Nephron progenitor cell (in vitro differentiated cells): Measurements from ENCODE around the gene TMEM121B.

ENCODE experiments used
- DNase-seq: peaks from one replicate; pipeline ENCODE4 v3.0.0; 2021
- H3K27ac Mint-ChIP-seq: 2 replicates; pipeline ENCODE4 v1.8.0; 2021; ENCODE audit warnings: mild to moderate bottlenecking, moderate library complexity, mixed read lengths
- H3K27me3 Mint-ChIP-seq: 2 replicates; pipeline ENCODE4 v1.8.0; 2021; ENCODE audit warnings: mild to moderate bottlenecking, low read depth, mixed read lengths; ENCODE audit not compliant: poor library complexity
- H3K36me3 Mint-ChIP-seq: 2 replicates; pipeline ENCODE4 v1.8.0; 2021; ENCODE audit warnings: low read depth, mixed read lengths
- H3K4me1 Mint-ChIP-seq: 2 replicates; pipeline ENCODE4 v1.8.0; 2021; ENCODE audit warnings: mixed read lengths
- H3K4me3 Mint-ChIP-seq: 2 replicates; pipeline ENCODE4 v1.8.0; 2021; ENCODE audit warnings: mild to moderate bottlenecking, moderate library complexity, mixed read lengths
- H3K9me3 Mint-ChIP-seq: 2 replicates; pipeline ENCODE4 v1.8.0; 2021; ENCODE audit warnings: mild to moderate bottlenecking, moderate library complexity, mixed read lengths
- TF ChIP-seq, protein P1 (sequence below): fragments of 200-600 bp; sonication (generic); IDR thresholded peaks from 2 replicates; pipeline ENCODE4 v1.5.0; 2021; ENCODE audit warnings: antibody characterized with exemption

Gene TMEM121B

GRCh38 chr22:17120711-17121232 lies 388 bp downstream of the TMEM121B start:
- DNase-seq: peak; percentile 56
- Mint-ChIP-seq H3K9me3 (no peaks in the 10 kb centered on the region), H3K4me1 (peaks cover 12% of the 10 kb centered on the region), H3K36me3 (no peaks in the 10 kb centered on the region), H3K27ac (no peak overlapping the region), H3K27me3 (peaks cover 44% of the 10 kb centered on the region), H3K4me3 (no peak overlapping the region)
- TF ChIP-seq, protein P1, sequence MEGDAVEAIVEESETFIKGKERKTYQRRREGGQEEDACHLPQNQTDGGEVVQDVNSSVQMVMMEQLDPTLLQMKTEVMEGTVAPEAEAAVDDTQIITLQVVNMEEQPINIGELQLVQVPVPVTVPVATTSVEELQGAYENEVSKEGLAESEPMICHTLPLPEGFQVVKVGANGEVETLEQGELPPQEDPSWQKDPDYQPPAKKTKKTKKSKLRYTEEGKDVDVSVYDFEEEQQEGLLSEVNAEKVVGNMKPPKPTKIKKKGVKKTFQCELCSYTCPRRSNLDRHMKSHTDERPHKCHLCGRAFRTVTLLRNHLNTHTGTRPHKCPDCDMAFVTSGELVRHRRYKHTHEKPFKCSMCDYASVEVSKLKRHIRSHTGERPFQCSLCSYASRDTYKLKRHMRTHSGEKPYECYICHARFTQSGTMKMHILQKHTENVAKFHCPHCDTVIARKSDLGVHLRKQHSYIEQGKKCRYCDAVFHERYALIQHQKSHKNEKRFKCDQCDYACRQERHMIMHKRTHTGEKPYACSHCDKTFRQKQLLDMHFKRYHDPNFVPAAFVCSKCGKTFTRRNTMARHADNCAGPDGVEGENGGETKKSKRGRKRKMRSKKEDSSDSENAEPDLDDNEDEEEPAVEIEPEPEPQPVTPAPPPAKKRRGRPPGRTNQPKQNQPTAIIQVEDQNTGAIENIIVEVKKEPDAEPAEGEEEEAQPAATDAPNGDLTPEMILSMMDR: no peak

- Mint-ChIP-seq H3K27ac (no peak overlapping the region), H3K4me3 (peak overlapping the region; percentile 64), H3K4me1 (peaks cover 12% of the 10 kb centered on the region), H3K9me3 (no peaks in the 10 kb centered on the region), H3K36me3 (no peaks in the 10 kb centered on the region), H3K27me3 (peaks cover 44% of the 10 kb centered on the region)
- DNase-seq: peak; percentile 95
- TF ChIP-seq, protein P1: no peak
Measured at GRCh38 chr22:17120281-17120680, 879 bp downstream of the TMEM121B start.

- Mint-ChIP-seq H3K27me3 (peaks cover 44% of the 10 kb centered on the region), H3K36me3 (no peaks in the 10 kb centered on the region), H3K4me1 (peaks cover 12% of the 10 kb centered on the region), H3K9me3 (no peaks in the 10 kb centered on the region), H3K27ac (no peak overlapping the region), H3K4me3 (peak overlapping the region; percentile 68)
- TF ChIP-seq, protein P1: no peak
- peak; percentile 35 for DNase-seq
Measured at GRCh38 chr22:17119481-17120202, 1.5 kb downstream of the TMEM121B start.

GRCh38 chr22:17118342-17118741 lies 2.8 kb downstream of the TMEM121B start:
- Mint-ChIP-seq H3K27ac (no peak overlapping the region), H3K9me3 (no peaks in the 10 kb centered on the region), H3K4me1 (peaks cover 23% of the 10 kb centered on the region), H3K4me3 (peak overlapping the region; percentile 46), H3K36me3 (no peaks in the 10 kb centered on the region), H3K27me3 (peaks cover 41% of the 10 kb centered on the region)
- DNase-seq: no peak
- TF ChIP-seq, protein P1: no peak

GRCh38 chr22:17117890-17118289 lies 3.3 kb downstream of the TMEM121B start:
- no peaks in the 10 kb centered on the region for H3K36me3 Mint-ChIP-seq
- H3K4me1 Mint-ChIP-seq: peaks cover 27% of the 10 kb centered on the region
- H3K27me3 Mint-ChIP-seq: peaks cover 38% of the 10 kb centered on the region
- H3K27ac Mint-ChIP-seq: no peak overlapping the region
- no peak overlapping the region for H3K4me3 Mint-ChIP-seq
- H3K9me3 Mint-ChIP-seq: no peaks in the 10 kb centered on the region
- TF ChIP-seq, protein P1: no peak
- DNase-seq: no peak

DNA sequence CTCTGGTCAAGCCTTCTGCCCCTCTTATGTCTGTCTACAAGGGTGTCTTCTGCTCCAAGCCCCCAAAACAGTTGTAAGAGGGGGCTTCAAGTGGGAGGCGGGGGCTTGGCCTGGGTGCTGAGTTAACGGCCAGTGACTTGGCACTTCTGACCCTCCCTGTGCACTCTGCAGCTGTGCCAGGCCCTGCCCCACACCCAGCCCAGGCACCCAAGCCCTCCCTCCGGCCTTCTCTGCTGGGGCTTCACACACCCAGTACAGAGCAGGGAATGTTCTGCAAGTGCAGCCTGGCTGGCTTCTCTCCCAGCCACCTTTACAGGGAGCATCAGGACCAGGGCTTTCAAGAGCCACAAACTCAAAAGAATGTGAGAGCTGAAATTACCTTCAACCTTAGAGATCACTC lies 3.8 kb downstream of the TMEM121B start:
- peaks cover 33% of the 10 kb centered on the region for H3K27me3 Mint-ChIP-seq
- no peaks in the 10 kb centered on the region for H3K9me3 Mint-ChIP-seq
- no peak for DNase-seq
- TF ChIP-seq, protein P1: no peak
- no peaks in the 10 kb centered on the region for H3K36me3 Mint-ChIP-seq
- no peak overlapping the region for H3K27ac Mint-ChIP-seq
- H3K4me3 Mint-ChIP-seq: no peak overlapping the region
- peaks cover 32% of the 10 kb centered on the region for H3K4me1 Mint-ChIP-seq
